HepG2 (cell line): ENCODE results near the gene PPFIA3. TPM values are rescaled to one million over a fixed set of nuclear protein-coding genes. Genes with fewer than 3 reads are reported as not detected.

Experiments
- ATAC-seq: fragments of 200-7000 bp; cut with Tn5 transposase; 3 replicates; pipeline ENCODE4 v1.9.1; 2020; ENCODE audit warnings: mild to moderate bottlenecking, moderate library complexity
- BruUV-seq: library from RNA; stranded (reverse); fragments of 400-500 nt; replicated peaks from 2 replicates; lab custom pipeline; 2021; lab: Mats Ljungman, UMichigan
- CTCF ChIA-PET: fragments of 300-600 bp; formaldehyde crosslinking; extraction: SDS; loops from one replicate; lab custom pipeline; 2021; ENCODE audit warnings: low total read pairs, inconsistent platforms, low intra/inter-chr PET ratio; lab: Yijun Ruan, JAX
- POLR2A ChIA-PET: fragments of 350-600 bp; sonication (Branson Sonifier 250); formaldehyde crosslinking; loops from one replicate; lab custom pipeline; 2020; ENCODE audit warnings: antibody characterized with exemption, inconsistent platforms; lab: Yijun Ruan, JAX
- DNase-seq: peaks from one replicate; pipeline ENCODE4 v3.0.0-alpha.2; 2015; ENCODE audit warnings: low spot score
- FAIRE-seq: peaks from 3 replicates; lab custom pipeline; 2011; peaks lifted over from hg19 to GRCh38; lab: Jason Lieb, UNC
- H2AFZ ChIP-seq: one replicate; pipeline ENCODE4 v1.6.1; 2011; ENCODE audit warnings: low read length, inconsistent platforms
- H3K27ac ChIP-seq: fragments of 300-600 bp; 3 replicates; pipeline ENCODE4 v1.8.0; 2011; ENCODE audit warnings: mixed run types, mild to moderate bottlenecking, mixed read lengths, low read length, inconsistent platforms; ENCODE audit not compliant: insufficient read depth; ENCODE audit errors: extremely low read length
- H3K27me3 ChIP-seq, 2 experiments: fragments of 200-600 bp in 1 of 2; 2 replicates in 1 of 2; 3 replicates in 1 of 2; pipeline versions ENCODE4 v1.6.0 to v1.8.0; 2011; ENCODE audit warnings: low read length in 2 of 2, mild to moderate bottlenecking in 2 of 2, moderate library complexity in 2 of 2, inconsistent platforms in 1 of 2; ENCODE audit not compliant: insufficient read depth in 2 of 2, control insufficient read depth in 1 of 2
- H3K36me3 ChIP-seq, 2 experiments: fragments of 200-600 bp in 1 of 2; replicated peaks in 1 of 2; 2 replicates in 1 of 2; 3 replicates in 1 of 2; pipeline versions ENCODE4 v1.5.1 to v1.8.0; 2011; ENCODE audit warnings: low read length in 2 of 2, inconsistent platforms in 1 of 2; ENCODE audit not compliant: insufficient read depth in 2 of 2, control insufficient read depth in 1 of 2
- H3K4me1 ChIP-seq: 2 replicates; pipeline ENCODE4 v1.5.1; 2012; ENCODE audit warnings: low read length, inconsistent platforms; ENCODE audit not compliant: insufficient read depth
- H3K4me2 ChIP-seq: 2 replicates; pipeline ENCODE4 v1.6.0; 2011; ENCODE audit warnings: low read depth, low read length, inconsistent platforms
- H3K4me3 ChIP-seq, 3 experiments: fragments of 200-600 bp in 1 of 3; sonication (generic), shearing (Covaris generic) in 1 of 3; replicated peaks in 1 of 3; 2 replicates each; pipeline ENCODE4 v1.5.1; 2011 to 2016; ENCODE audit warnings: low read length in 3 of 3, inconsistent platforms in 2 of 3, low read depth in 2 of 3, mild to moderate bottlenecking in 2 of 3, control low read depth in 1 of 3, mixed read lengths in 1 of 3; ENCODE audit not compliant: insufficient read depth in 1 of 3
- H3K79me2 ChIP-seq: one replicate; pipeline ENCODE4 v1.6.1; 2011; ENCODE audit warnings: low read length, inconsistent platforms; ENCODE audit not compliant: insufficient read depth
- H3K9ac ChIP-seq: 2 replicates; pipeline ENCODE4 v1.6.0; 2011; ENCODE audit warnings: mild to moderate bottlenecking, low read depth, low read length, inconsistent platforms; ENCODE audit not compliant: insufficient read depth
- H3K9me3 ChIP-seq: 2 replicates; pipeline ENCODE4 v1.5.1; 2012; ENCODE audit warnings: mild to moderate bottlenecking, low read length
- H4K20me1 ChIP-seq: 2 replicates; pipeline ENCODE4 v1.6.0; 2011; ENCODE audit warnings: inconsistent platforms, mild to moderate bottlenecking, low read length, moderate library complexity; ENCODE audit not compliant: insufficient read depth
- EP300 ChIP-seq, 3 experiments: sonication (generic) in 1 of 3; formaldehyde crosslinking in 1 of 3; IDR thresholded peaks; 2 replicates each; pipeline versions ENCODE4 v1.5.1 to v1.6.1; 2011 to 2020; ENCODE audit warnings: low read depth in 2 of 3, low read length in 2 of 3, borderline replicate concordance in 1 of 3, improper control_type of control experiment in 1 of 3, mild to moderate bottlenecking in 1 of 3, missing genetic modification reagents in 1 of 3, moderate library complexity in 1 of 3
- FOXP4 ChIP-seq: sonication (generic); formaldehyde crosslinking; IDR thresholded peaks from 2 replicates; pipeline ENCODE4 v1.4.0; 2020; ENCODE audit warnings: missing genetic modification reagents
- KDM4B ChIP-seq: sonication (generic); formaldehyde crosslinking; IDR thresholded peaks from 2 replicates; pipeline ENCODE4 v1.4.0; 2020; ENCODE audit warnings: missing genetic modification reagents
- NR0B2 ChIP-seq: sonication (generic); formaldehyde crosslinking; IDR thresholded peaks from 2 replicates; pipeline ENCODE4 v1.4.0; 2020; ENCODE audit warnings: mild to moderate bottlenecking, missing genetic modification reagents
- PCBP2 ChIP-seq: fragments of 200-400 bp; formaldehyde crosslinking; optimal IDR thresholded peaks from 2 replicates; pipeline ENCODE3; 2018; ENCODE audit warnings: low read length, low read depth; ENCODE audit not compliant: poor library complexity, severe bottlenecking
- ZNF326 ChIP-seq: sonication (generic); formaldehyde crosslinking; IDR thresholded peaks from 2 replicates; pipeline ENCODE4 v1.4.0; 2020; ENCODE audit warnings: missing genetic modification reagents, borderline replicate concordance
- ZNF337 ChIP-seq: sonication (generic); formaldehyde crosslinking; IDR thresholded peaks from 2 replicates; pipeline ENCODE4 v1.5.1; 2020; ENCODE audit warnings: missing genetic modification reagents, low read depth, mild to moderate bottlenecking, borderline replicate concordance
- ZNF549 ChIP-seq: sonication (generic); formaldehyde crosslinking; IDR thresholded peaks from 2 replicates; pipeline ENCODE4 v1.5.0; 2020; ENCODE audit warnings: missing genetic modification reagents
- ZNF660 ChIP-seq: sonication (generic); formaldehyde crosslinking; IDR thresholded peaks from 2 replicates; pipeline ENCODE4 v1.5.1; 2020; ENCODE audit warnings: mild to moderate bottlenecking, low read depth, missing genetic modification reagents, borderline replicate concordance
- ZNF792 ChIP-seq: IDR thresholded peaks from 2 replicates; pipeline ENCODE4 v1.6.1; 2016
- ZNF816 ChIP-seq: sonication (generic); formaldehyde crosslinking; IDR thresholded peaks from 2 replicates; pipeline ENCODE4 v1.8.0; 2022; ENCODE audit warnings: missing genetic modification reagents, mild to moderate bottlenecking, borderline replicate concordance
- WGBS: methylation state at CpG from one replicate; pipeline ENCODE4 v1.1.6; 2017; ENCODE audit warnings: low lambda C conversion rate; 5-methylcytosine and 5-hydroxymethylcytosine counted together
- in situ Hi-C: cut with HindIII; loops from 2 replicates; pipeline ENCODE4 v1.10.0; 2017; ENCODE audit warnings: low pct_unique_long_range_greater_than_20kb; ENCODE audit not compliant: extremely low pct_ligation_motif_present
- intact Hi-C: fragments of 100-400 bp; cut with micrococcal nuclease; formaldehyde crosslinking; loops from one replicate; pipeline ENCODE4 v1.10.0; 2022; ENCODE audit not compliant: unreplicated experiment
- polyA plus RNA-seq, 8 experiments: library from polyadenylated mRNA; depleted of rRNA in 3 of 8; stranded (reverse) in 7 of 8; unstranded in 1 of 8; fragments of >200 nt; fragmentation: Illumina TruSeq in 4 of 8; extraction: Trizol in 4 of 8; gene quantifications; 2 replicates each; pipeline versions ENCODE4 v1.2.1 to v1.2.3, GENCODE V29; 2011 to 2016; ENCODE audit warnings: low read depth in 4 of 8, missing spikeins in 1 of 8, mixed read lengths in 1 of 8; ENCODE audit not compliant: insufficient read depth in 1 of 8
- small RNA-seq, 3 experiments: library from RNA; depleted of rRNA; stranded (forward); fragments of <200 nt; gene quantifications; one replicate each; pipeline ENCODE3, GENCODE V24; 2012; ENCODE audit warnings: low read depth in 2 of 3, low replicate concordance in 1 of 3; ENCODE audit not compliant: insufficient read length in 3 of 3, insufficient read depth in 2 of 3
- total RNA-seq, 5 experiments: library from RNA; depleted of rRNA; stranded (reverse); fragments of >200 nt; fragmentation: Illumina TruSeq; extraction: Trizol; gene quantifications; 2 replicates each; pipeline ENCODE4 v1.2.3, GENCODE V29; 2016; ENCODE audit warnings: low read depth in 1 of 5

Gene PPFIA3
- total and polyA plus RNA-seq, 2 of the 13 experiments (the other 11 are each of a cell fraction or from before 2014, with no cell fraction given) = 6.7 to 8.6 TPM

DNA sequence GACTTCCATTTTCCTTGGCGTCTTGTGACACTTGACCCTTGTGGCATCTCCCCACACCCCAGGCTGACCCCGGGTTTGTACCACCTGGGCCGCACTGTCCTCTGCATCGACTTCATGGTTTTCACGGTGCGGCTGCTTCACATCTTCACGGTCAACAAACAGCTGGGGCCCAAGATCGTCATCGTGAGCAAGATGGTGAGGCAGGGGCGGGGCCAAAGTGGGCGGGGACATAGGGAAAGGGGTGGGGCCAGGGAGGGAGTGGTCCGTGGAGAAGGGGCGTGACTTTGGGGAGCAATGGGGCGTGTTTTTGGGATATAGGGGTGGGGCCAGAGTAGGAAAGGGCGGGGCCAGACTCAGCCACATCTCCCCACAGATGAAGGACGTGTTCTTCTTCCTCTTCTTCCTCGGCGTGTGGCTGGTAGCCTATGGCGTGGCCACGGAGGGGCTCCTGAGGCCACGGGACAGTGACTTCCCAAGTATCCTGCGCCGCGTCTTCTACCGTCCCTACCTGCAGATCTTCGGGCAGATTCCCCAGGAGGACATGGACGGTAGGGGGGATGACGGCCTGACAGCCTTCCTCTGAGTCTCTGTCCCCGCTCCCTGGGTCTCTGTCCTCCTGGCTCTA lies 81.0 kb downstream of the PPFIA3 start:
- POLR2A ChIA-PET = no interaction called here
- H3K36me3 ChIP-seq = no peaks in the 10 kb centered on the region

More for the DNA sequence above, 81.0 kb downstream of the PPFIA3 start:
- H3K79me2 ChIP-seq = no peaks in the 10 kb centered on the region
- H3K9ac ChIP-seq = no peak overlapping the region
- CTCF ChIA-PET = no interaction called here
- intact Hi-C loops = loop anchor here (10.0 kb wide), 1 partner anchor 46 kb away; the partner anchor contains the start of genes HRC and TRPM4
- FAIRE-seq = no peak
- H3K27me3 ChIP-seq = no peaks in the 10 kb centered on the region; a peak in 1 of 5 replicates
- no peak overlapping the region for H3K27ac ChIP-seq
- no TSS peak for BruUV-seq
- WGBS = 86% methylated on average over 20 of the region's 29 CpGs
- H4K20me1 ChIP-seq = no peaks in the 10 kb centered on the region
- H2AFZ ChIP-seq = no peak overlapping the region
- TF ChIP-seq ZNF326 (CRISPR knock-in tag) (no peak), PCBP2 (no peak), FOXP4 (no peak), ZNF792 (CRISPR knock-in tag) (no peak), ZNF549 (no peak), ZNF337 (CRISPR knock-in tag) (no peak), EP300 (IDR thresholded peaks at IDR 0.05; ENCODE audit: low read depth in 2 of 2, low read length in 2 of 2) (no peak), EP300 (CRISPR knock-in tag; IDR thresholded peaks at IDR 0.05; ENCODE audit: borderline replicate concordance) (no peak), KDM4B (CRISPR knock-in tag) (no peak), ZNF660 (CRISPR knock-in tag) (no peak), ZNF816 (CRISPR knock-in tag) (no peak), NR0B2 (CRISPR knock-in tag) (no peak)
- TF ChIP-seq, all 625 proteins: peak for 0
- in situ Hi-C loops = no loop called here
- Histone ChIP-seq H3K4me1 (peaks cover 13% of the 10 kb centered on the region), H3K9me3 (no peaks in the 10 kb centered on the region), H3K4me2 (no peak overlapping the region), H3K4me3 (no peak overlapping the region)
- no peak for DNase-seq
- no peak for ATAC-seq

Small RNA genes within 50 kb of the gene (small RNA-seq; reads per million reads assigned to genes)
- gene RN7SL708P = 0 reads per million in 3 experiments

Other genes with a start within 250 kb of the PPFIA3 start
- gene PPP1R15A, start 247.1 kb upstream of the PPFIA3 start, total RNA-seq (2016; rRNA removed; fragmentation: Illumina TruSeq; extraction: Trizol) = 7.8 and 18.5 TPM in 2 replicates
- gene PPP1R15A, start 247.1 kb upstream of the PPFIA3 start, polyA plus RNA-seq (2011; rRNA removed) = 15.2 and 15.6 TPM in 2 replicates
- not detected in 2 replicates for gene TULP2, start 220.8 kb upstream of the PPFIA3 start, total RNA-seq (2016; rRNA removed; fragmentation: Illumina TruSeq; extraction: Trizol)
- gene TULP2, start 220.8 kb upstream of the PPFIA3 start, polyA plus RNA-seq (2011; rRNA removed) = 0.04 and 0.08 TPM in 2 replicates
- gene NUCB1, start 219.2 kb upstream of the PPFIA3 start, total RNA-seq (2016; rRNA removed; fragmentation: Illumina TruSeq; extraction: Trizol) = 34.3 and 82.3 TPM in 2 replicates
- gene NUCB1, start 219.2 kb upstream of the PPFIA3 start, polyA plus RNA-seq (2011; rRNA removed) = 106 and 144 TPM in 2 replicates
- gene DHDH, start 185.8 kb upstream of the PPFIA3 start, total RNA-seq (2016; rRNA removed; fragmentation: Illumina TruSeq; extraction: Trizol) = 0.13 and 0.29 TPM in 2 replicates
- gene DHDH, start 185.8 kb upstream of the PPFIA3 start, polyA plus RNA-seq (2011; rRNA removed) = 0.91 and 1.9 TPM in 2 replicates
- gene BAX, start 164.7 kb upstream of the PPFIA3 start, total RNA-seq (2016; rRNA removed; fragmentation: Illumina TruSeq; extraction: Trizol) = 167 and 176 TPM in 2 replicates
- gene BAX, start 164.7 kb upstream of the PPFIA3 start, polyA plus RNA-seq (2011; rRNA removed) = 139 and 164 TPM in 2 replicates
- 3,909 and 8,800 TPM in 2 replicates for gene FTL, start 154.2 kb upstream of the PPFIA3 start, total RNA-seq (2016; rRNA removed; fragmentation: Illumina TruSeq; extraction: Trizol)
- 2,513 and 2,721 TPM in 2 replicates for gene FTL, start 154.2 kb upstream of the PPFIA3 start, polyA plus RNA-seq (2011; rRNA removed)
- gene GYS1, start 126.2 kb upstream of the PPFIA3 start, total RNA-seq (2016; rRNA removed; fragmentation: Illumina TruSeq; extraction: Trizol) = 16.4 and 18.4 TPM in 2 replicates
- gene GYS1, start 126.2 kb upstream of the PPFIA3 start, polyA plus RNA-seq (2011; rRNA removed) = 34.3 and 42.1 TPM in 2 replicates
- gene RUVBL2, start 125.7 kb upstream of the PPFIA3 start, total RNA-seq (2016; rRNA removed; fragmentation: Illumina TruSeq; extraction: Trizol) = 108 and 122 TPM in 2 replicates
- 109 and 120 TPM in 2 replicates for gene RUVBL2, start 125.7 kb upstream of the PPFIA3 start, polyA plus RNA-seq (2011; rRNA removed)
- not detected in 2 replicates for gene LHB, start 102.5 kb upstream of the PPFIA3 start, total RNA-seq (2016; rRNA removed; fragmentation: Illumina TruSeq; extraction: Trizol)
- 0.82 TPM in 1 of 2 replicates, not detected in the other for gene LHB, start 102.5 kb upstream of the PPFIA3 start, polyA plus RNA-seq (2011; rRNA removed)
- not detected in 2 replicates for gene CGB3, start 95.2 kb upstream of the PPFIA3 start, total RNA-seq (2016; rRNA removed; fragmentation: Illumina TruSeq; extraction: Trizol)
- gene CGB3, start 95.2 kb upstream of the PPFIA3 start, polyA plus RNA-seq (2011; rRNA removed) = not detected in 2 replicates
- not detected in 2 replicates for gene CGB2, start 87.7 kb upstream of the PPFIA3 start, total RNA-seq (2016; rRNA removed; fragmentation: Illumina TruSeq; extraction: Trizol)
- not detected in 2 replicates for gene CGB2, start 87.7 kb upstream of the PPFIA3 start, polyA plus RNA-seq (2011; rRNA removed)
- gene CGB1, start 82.6 kb upstream of the PPFIA3 start, total RNA-seq (2016; rRNA removed; fragmentation: Illumina TruSeq; extraction: Trizol) = not detected in 2 replicates
- not detected in 2 replicates for gene CGB1, start 82.6 kb upstream of the PPFIA3 start, polyA plus RNA-seq (2011; rRNA removed)
- gene CGB5, start 75.7 kb upstream of the PPFIA3 start, total RNA-seq (2016; rRNA removed; fragmentation: Illumina TruSeq; extraction: Trizol) = not detected in 2 replicates
- not detected in 2 replicates for gene CGB5, start 75.7 kb upstream of the PPFIA3 start, polyA plus RNA-seq (2011; rRNA removed)
- gene CGB8, start 70.4 kb upstream of the PPFIA3 start, total RNA-seq (2016; rRNA removed; fragmentation: Illumina TruSeq; extraction: Trizol) = not detected in 2 replicates
- gene CGB8, start 70.4 kb upstream of the PPFIA3 start, polyA plus RNA-seq (2011; rRNA removed) = not detected in 2 replicates
- not detected in 2 replicates for gene CGB7, start 61.8 kb upstream of the PPFIA3 start, total RNA-seq (2016; rRNA removed; fragmentation: Illumina TruSeq; extraction: Trizol)
- gene CGB7, start 61.8 kb upstream of the PPFIA3 start, polyA plus RNA-seq (2011; rRNA removed) = 0.07 and 0.08 TPM in 2 replicates
- not detected in 2 replicates for gene NTF4, start 54.7 kb upstream of the PPFIA3 start, total RNA-seq (2016; rRNA removed; fragmentation: Illumina TruSeq; extraction: Trizol)
- not detected in 2 replicates for gene NTF4, start 54.7 kb upstream of the PPFIA3 start, polyA plus RNA-seq (2011; rRNA removed)
- not detected in 2 replicates for gene KCNA7, start 46.8 kb upstream of the PPFIA3 start, total RNA-seq (2016; rRNA removed; fragmentation: Illumina TruSeq; extraction: Trizol)
- not detected in 2 replicates for gene KCNA7, start 46.8 kb upstream of the PPFIA3 start, polyA plus RNA-seq (2011; rRNA removed)
- 85.9 and 150 TPM in 2 replicates for gene SNRNP70, start 34.1 kb upstream of the PPFIA3 start, total RNA-seq (2016; rRNA removed; fragmentation: Illumina TruSeq; extraction: Trizol)
- 210 and 272 TPM in 2 replicates for gene SNRNP70, start 34.1 kb upstream of the PPFIA3 start, polyA plus RNA-seq (2011; rRNA removed)
- gene LIN7B, start 5.2 kb upstream of the PPFIA3 start, total RNA-seq (2016; rRNA removed; fragmentation: Illumina TruSeq; extraction: Trizol) = 3.5 and 5.3 TPM in 2 replicates
- 7.6 and 8.6 TPM in 2 replicates for gene LIN7B, start 5.2 kb upstream of the PPFIA3 start, polyA plus RNA-seq (2011; rRNA removed)
- gene C19orf73, start 401 bp upstream of the PPFIA3 start, total RNA-seq (2016; rRNA removed; fragmentation: Illumina TruSeq; extraction: Trizol) = 0.80 and 1.4 TPM in 2 replicates
- 1.5 and 3.0 TPM in 2 replicates for gene C19orf73, start 401 bp upstream of the PPFIA3 start, polyA plus RNA-seq (2011; rRNA removed)
- gene HRC, start 35.9 kb downstream of the PPFIA3 start, total RNA-seq (2016; rRNA removed; fragmentation: Illumina TruSeq; extraction: Trizol) = 1.5 and 3.6 TPM in 2 replicates
- 15.4 and 26.4 TPM in 2 replicates for gene HRC, start 35.9 kb downstream of the PPFIA3 start, polyA plus RNA-seq (2011; rRNA removed)
- 1.7 and 1.9 TPM in 2 replicates for gene TRPM4, start 38.2 kb downstream of the PPFIA3 start, total RNA-seq (2016; rRNA removed; fragmentation: Illumina TruSeq; extraction: Trizol)
- 4.3 and 6.3 TPM in 2 replicates for gene TRPM4, start 38.2 kb downstream of the PPFIA3 start, polyA plus RNA-seq (2011; rRNA removed)
- 0.07 TPM in 1 of 2 replicates, not detected in the other for gene SLC6A16, start 205.6 kb downstream of the PPFIA3 start, total RNA-seq (2016; rRNA removed; fragmentation: Illumina TruSeq; extraction: Trizol)
- gene SLC6A16, start 205.6 kb downstream of the PPFIA3 start, polyA plus RNA-seq (2011; rRNA removed) = 0.18 and 0.22 TPM in 2 replicates
- gene CD37, start 215.9 kb downstream of the PPFIA3 start, total RNA-seq (2016; rRNA removed; fragmentation: Illumina TruSeq; extraction: Trizol) = not detected in 2 replicates
- not detected in 2 replicates for gene CD37, start 215.9 kb downstream of the PPFIA3 start, polyA plus RNA-seq (2011; rRNA removed)
- gene TEAD2, start 242.9 kb downstream of the PPFIA3 start, total RNA-seq (2016; rRNA removed; fragmentation: Illumina TruSeq; extraction: Trizol) = 12.1 and 12.5 TPM in 2 replicates
- 10.4 and 10.8 TPM in 2 replicates for gene TEAD2, start 242.9 kb downstream of the PPFIA3 start, polyA plus RNA-seq (2011; rRNA removed)
- gene DKKL1, start 244.3 kb downstream of the PPFIA3 start, total RNA-seq (2016; rRNA removed; fragmentation: Illumina TruSeq; extraction: Trizol) = 0.31 TPM in 1 of 2 replicates, not detected in the other
- 0.30 and 0.33 TPM in 2 replicates for gene DKKL1, start 244.3 kb downstream of the PPFIA3 start, polyA plus RNA-seq (2011; rRNA removed)